ENCODE results near the gene SPCS3.

DNA sequence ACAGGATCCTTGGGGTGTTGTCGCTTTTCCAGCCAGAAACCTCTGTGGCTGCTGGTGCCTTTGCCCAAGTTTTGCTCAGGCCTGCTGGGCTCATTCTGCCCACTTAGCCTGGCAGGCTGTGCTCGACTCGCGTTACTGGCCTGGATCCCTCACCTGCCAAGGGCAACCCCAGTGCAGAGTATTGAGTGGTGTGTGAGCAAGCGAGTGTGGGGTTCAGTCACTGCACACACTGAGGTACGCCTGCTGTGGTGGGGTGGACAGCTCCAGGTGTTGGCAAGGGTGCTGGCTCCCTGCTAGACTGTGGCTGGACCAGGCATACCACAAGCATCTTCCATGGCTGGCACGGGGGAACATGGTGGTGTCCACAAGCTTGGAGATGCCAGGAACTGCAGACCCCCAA is 22.6 kb downstream of the SPCS3 start:
- no peak for TF ChIP-seq CTCF (IDR thresholded peaks at IDR 0.05; ENCODE audit: insufficient read depth, low read depth, low read length)
- TF ChIP-seq EZH2 (IDR thresholded peaks at IDR 0.05; ENCODE audit: insufficient read depth, low read length): no peak
